GM12878 (cell line): ENCODE measurements around the gene LGALS1. TPM values are rescaled to one million over a fixed set of nuclear protein-coding genes. Genes with fewer than 3 reads are reported as not detected.

Source experiments
- EP300 ChIP-seq, 2 experiments: fragments of 150-350 bp in 1 of 2; IDR thresholded peaks; 2 replicates each; pipeline ENCODE4 v1.6.1; 2011 to 2012; ENCODE audit warnings: low read depth in 2 of 2, low read length in 2 of 2, borderline replicate concordance in 1 of 2, improper control_type of control experiment in 1 of 2, inconsistent platforms in 1 of 2; ENCODE audit not compliant: control insufficient read depth in 1 of 2
- GABPA ChIP-seq: IDR thresholded peaks from 2 replicates; pipeline ENCODE4 v1.6.1; 2014; ENCODE audit warnings: antibody characterized with exemption, low read depth, mild to moderate bottlenecking, inconsistent platforms
- IRF4 ChIP-seq: IDR thresholded peaks from 2 replicates; pipeline ENCODE4 v1.6.1; 2011; ENCODE audit warnings: low read depth, low read length
- KLF5 ChIP-seq: fragments of 450-650 bp; IDR thresholded peaks from 2 replicates; pipeline ENCODE4 v1.6.1; 2014; ENCODE audit warnings: mild to moderate bottlenecking; ENCODE audit not compliant: partially characterized antibody
- MEF2A ChIP-seq: IDR thresholded peaks from 2 replicates; pipeline ENCODE4 v1.6.1; 2011; ENCODE audit warnings: low read depth, mild to moderate bottlenecking, low read length, moderate library complexity; ENCODE audit not compliant: insufficient read depth
- MEF2B ChIP-seq: fragments of 450-650 bp; IDR thresholded peaks from 2 replicates; pipeline ENCODE4 v1.6.1; 2018; ENCODE audit warnings: mild to moderate bottlenecking, moderate library complexity; ENCODE audit not compliant: partially characterized antibody, poor library complexity, severe bottlenecking
- MYB ChIP-seq: fragments of 150-350 bp; IDR thresholded peaks from 2 replicates; pipeline ENCODE4 v1.6.1; 2014; ENCODE audit warnings: mild to moderate bottlenecking, low read depth, low read length, borderline replicate concordance
- POU2F2 ChIP-seq: IDR thresholded peaks from 3 replicates; pipeline ENCODE4 v1.6.1; 2011; ENCODE audit warnings: low read depth, mild to moderate bottlenecking, low read length, borderline replicate concordance
- SIX5 ChIP-seq: IDR thresholded peaks from 2 replicates; pipeline ENCODE4 v1.6.1; 2011; ENCODE audit warnings: mild to moderate bottlenecking, low read depth, low read length, moderate library complexity; ENCODE audit not compliant: severe bottlenecking
- SP1 ChIP-seq: IDR thresholded peaks from one replicate; pipeline ENCODE4 v1.6.1; 2011; ENCODE audit warnings: low read depth, low read length
- SUZ12 ChIP-seq: fragments of 200-600 bp; sonication (generic); IDR thresholded peaks from one replicate; pipeline ENCODE4 v1.6.1; 2018; ENCODE audit warnings: antibody characterized with exemption, mild to moderate bottlenecking; ENCODE audit not compliant: unreplicated experiment
- TCF7 ChIP-seq: IDR thresholded peaks from 2 replicates; pipeline ENCODE4 v1.6.1; 2014; ENCODE audit warnings: antibody characterized with exemption, borderline replicate concordance
- WRNIP1 ChIP-seq: IDR thresholded peaks from 2 replicates; pipeline ENCODE4 v1.6.1; 2011; ENCODE audit warnings: low read depth, low read length, improper control_type of control experiment, borderline replicate concordance
- YY1 ChIP-seq: IDR thresholded peaks from 2 replicates; pipeline ENCODE4 v1.6.1; 2011; ENCODE audit warnings: low read depth, mild to moderate bottlenecking, low read length
- ZNF207 ChIP-seq: fragments of 450-650 bp; IDR thresholded peaks from 2 replicates; pipeline ENCODE4 v1.6.1; 2014; ENCODE audit warnings: antibody characterized with exemption, mild to moderate bottlenecking, borderline replicate concordance
- ZNF274 ChIP-seq: IDR thresholded peaks from one replicate; pipeline ENCODE4 v1.8.0; 2011; ENCODE audit not compliant: insufficient read length, insufficient read depth
- polyA plus RNA-seq, 11 experiments: library from polyadenylated mRNA; depleted of rRNA in 4 of 11; unstranded in 6 of 11; stranded (reverse) in 5 of 11; fragments of >200 nt; fragmentation: Nextera tagmentation in 4 of 11; fragmentation: Illumina TruSeq in 1 of 11; extraction: Ambion mirVana in 4 of 11; extraction: Trizol in 1 of 11; gene quantifications; 1 replicate in 1 of 11; 2 replicates in 10 of 11; pipeline versions ENCODE4 v1.2.1 to v1.2.3, GENCODE V29; 2011 to 2016; ENCODE audit warnings: inconsistent platforms in 2 of 11, missing spikeins in 2 of 11, low read depth in 1 of 11
- total RNA-seq, 4 experiments: library from RNA; depleted of rRNA in 3 of 4; stranded (reverse); fragments of >200 nt in 3 of 4; fragmentation: Illumina TruSeq in 1 of 4; extraction: Trizol in 1 of 4; gene quantifications; 2 replicates each; pipeline versions ENCODE4 v1.2.1 to v1.2.3, GENCODE V29; 2013 to 2021
- TF ChIP-seq, protein P1 (sequence below): IDR thresholded peaks from 2 replicates; pipeline ENCODE4 v1.6.1; 2011; ENCODE audit warnings: borderline replicate concordance, low read depth, mild to moderate bottlenecking, moderate library complexity, mixed read lengths, low read length; ENCODE audit not compliant: insufficient read depth; ENCODE audit errors: extremely low read length
- TF ChIP-seq, protein P2 (sequence below): fragments of 450-650 bp; formaldehyde crosslinking; IDR thresholded peaks from 2 replicates; pipeline ENCODE4 v1.4.0; 2020; ENCODE audit warnings: mild to moderate bottlenecking, moderate library complexity
- TF ChIP-seq, protein P3 (sequence below): fragments of 450-650 bp; conservative IDR thresholded peaks from 2 replicates; pipeline ENCODE4 v1.6.1; 2017; ENCODE audit warnings: mild to moderate bottlenecking, moderate library complexity
- TF ChIP-seq, protein P4 (sequence below): fragments of 150-350 bp; IDR thresholded peaks from 2 replicates; pipeline ENCODE4 v1.6.1; 2014; ENCODE audit warnings: mild to moderate bottlenecking, low read depth, low read length

Gene LGALS1
- total and polyA plus RNA-seq, 10 of the 15 experiments (the other 5 are each of a cell fraction or from before 2014, with no cell fraction given) = 312 to 1,889 (median 706) TPM

DNA sequence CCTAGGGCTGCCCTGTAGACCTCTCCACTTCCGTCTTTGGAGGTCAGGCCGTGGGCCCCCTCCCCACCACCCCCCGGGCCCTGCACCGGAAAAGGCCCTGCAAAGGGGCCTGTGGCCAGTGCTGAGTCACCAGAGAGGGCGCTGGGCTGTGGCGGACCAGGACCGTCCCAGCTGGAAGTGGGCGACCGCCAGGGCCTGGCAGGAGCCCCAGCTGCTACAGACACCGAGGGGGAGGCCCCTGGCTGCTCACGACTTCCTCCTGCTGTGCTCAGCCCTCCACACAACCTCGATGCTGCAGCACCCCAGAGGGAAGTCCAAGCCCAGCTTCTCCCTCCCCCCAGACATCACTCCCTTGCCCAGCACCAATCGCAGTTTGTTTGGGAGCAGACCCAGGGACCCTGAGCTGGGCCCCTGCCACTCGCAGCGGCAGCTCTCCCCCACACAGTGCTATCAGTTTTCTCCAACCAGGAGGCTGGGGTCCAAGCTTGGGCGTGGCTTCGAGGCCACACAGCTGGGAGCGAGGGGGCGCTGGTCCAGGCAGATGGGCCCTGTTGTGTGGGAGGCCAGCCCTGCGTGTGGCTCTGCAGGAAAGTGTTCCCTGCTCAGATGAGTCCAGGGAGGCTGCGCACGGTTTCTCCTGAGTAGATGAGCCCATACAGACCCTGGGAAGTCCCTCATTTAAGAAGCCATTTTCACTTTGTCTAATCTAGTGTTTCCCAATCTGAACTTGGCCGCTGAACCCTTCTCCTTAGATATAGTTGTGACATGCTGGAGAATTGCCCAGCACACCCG is 41.6 kb upstream of the LGALS1 start (continued):
- peak; percentile 59 for TF ChIP-seq YY1
- TF ChIP-seq SIX5 = no peak
- no peak for TF ChIP-seq KLF5
- TF ChIP-seq, protein P1, sequence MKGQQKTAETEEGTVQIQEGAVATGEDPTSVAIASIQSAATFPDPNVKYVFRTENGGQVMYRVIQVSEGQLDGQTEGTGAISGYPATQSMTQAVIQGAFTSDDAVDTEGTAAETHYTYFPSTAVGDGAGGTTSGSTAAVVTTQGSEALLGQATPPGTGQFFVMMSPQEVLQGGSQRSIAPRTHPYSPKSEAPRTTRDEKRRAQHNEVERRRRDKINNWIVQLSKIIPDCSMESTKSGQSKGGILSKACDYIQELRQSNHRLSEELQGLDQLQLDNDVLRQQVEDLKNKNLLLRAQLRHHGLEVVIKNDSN = no peak
- no peak for TF ChIP-seq TCF7
- TF ChIP-seq SP1 = peak; percentile 80
- TF ChIP-seq WRNIP1 = no peak
- no peak for TF ChIP-seq MEF2B
- TF ChIP-seq MYB = no peak
- TF ChIP-seq EP300 (IDR thresholded peaks at IDR 0.05; ENCODE audit: borderline replicate concordance in 1 of 2, control insufficient read depth in 1 of 2, low read depth in 2 of 2, low read length in 2 of 2) = peak; percentile 29 to 35; a peak in 3 of 4 replicates
- TF ChIP-seq SUZ12 = no peak
- no peak for TF ChIP-seq GABPA
- TF ChIP-seq ZNF274 = no peak
- TF ChIP-seq IRF4 = 0 out of 2 replicates have a peak, but pooled peaks have one; percentile 5
- no peak; the same call in 1 of the 2 replicates for TF ChIP-seq MEF2A
- no peak for TF ChIP-seq ZNF207
- TF ChIP-seq, protein P2, sequence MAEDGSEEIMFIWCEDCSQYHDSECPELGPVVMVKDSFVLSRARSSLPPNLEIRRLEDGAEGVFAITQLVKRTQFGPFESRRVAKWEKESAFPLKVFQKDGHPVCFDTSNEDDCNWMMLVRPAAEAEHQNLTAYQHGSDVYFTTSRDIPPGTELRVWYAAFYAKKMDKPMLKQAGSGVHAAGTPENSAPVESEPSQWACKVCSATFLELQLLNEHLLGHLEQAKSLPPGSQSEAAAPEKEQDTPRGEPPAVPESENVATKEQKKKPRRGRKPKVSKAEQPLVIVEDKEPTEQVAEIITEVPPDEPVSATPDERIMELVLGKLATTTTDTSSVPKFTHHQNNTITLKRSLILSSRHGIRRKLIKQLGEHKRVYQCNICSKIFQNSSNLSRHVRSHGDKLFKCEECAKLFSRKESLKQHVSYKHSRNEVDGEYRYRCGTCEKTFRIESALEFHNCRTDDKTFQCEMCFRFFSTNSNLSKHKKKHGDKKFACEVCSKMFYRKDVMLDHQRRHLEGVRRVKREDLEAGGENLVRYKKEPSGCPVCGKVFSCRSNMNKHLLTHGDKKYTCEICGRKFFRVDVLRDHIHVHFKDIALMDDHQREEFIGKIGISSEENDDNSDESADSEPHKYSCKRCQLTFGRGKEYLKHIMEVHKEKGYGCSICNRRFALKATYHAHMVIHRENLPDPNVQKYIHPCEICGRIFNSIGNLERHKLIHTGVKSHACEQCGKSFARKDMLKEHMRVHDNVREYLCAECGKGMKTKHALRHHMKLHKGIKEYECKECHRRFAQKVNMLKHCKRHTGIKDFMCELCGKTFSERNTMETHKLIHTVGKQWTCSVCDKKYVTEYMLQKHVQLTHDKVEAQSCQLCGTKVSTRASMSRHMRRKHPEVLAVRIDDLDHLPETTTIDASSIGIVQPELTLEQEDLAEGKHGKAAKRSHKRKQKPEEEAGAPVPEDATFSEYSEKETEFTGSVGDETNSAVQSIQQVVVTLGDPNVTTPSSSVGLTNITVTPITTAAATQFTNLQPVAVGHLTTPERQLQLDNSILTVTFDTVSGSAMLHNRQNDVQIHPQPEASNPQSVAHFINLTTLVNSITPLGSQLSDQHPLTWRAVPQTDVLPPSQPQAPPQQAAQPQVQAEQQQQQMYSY (CRISPR knock-in tag) = no peak
- TF ChIP-seq, protein P3, sequence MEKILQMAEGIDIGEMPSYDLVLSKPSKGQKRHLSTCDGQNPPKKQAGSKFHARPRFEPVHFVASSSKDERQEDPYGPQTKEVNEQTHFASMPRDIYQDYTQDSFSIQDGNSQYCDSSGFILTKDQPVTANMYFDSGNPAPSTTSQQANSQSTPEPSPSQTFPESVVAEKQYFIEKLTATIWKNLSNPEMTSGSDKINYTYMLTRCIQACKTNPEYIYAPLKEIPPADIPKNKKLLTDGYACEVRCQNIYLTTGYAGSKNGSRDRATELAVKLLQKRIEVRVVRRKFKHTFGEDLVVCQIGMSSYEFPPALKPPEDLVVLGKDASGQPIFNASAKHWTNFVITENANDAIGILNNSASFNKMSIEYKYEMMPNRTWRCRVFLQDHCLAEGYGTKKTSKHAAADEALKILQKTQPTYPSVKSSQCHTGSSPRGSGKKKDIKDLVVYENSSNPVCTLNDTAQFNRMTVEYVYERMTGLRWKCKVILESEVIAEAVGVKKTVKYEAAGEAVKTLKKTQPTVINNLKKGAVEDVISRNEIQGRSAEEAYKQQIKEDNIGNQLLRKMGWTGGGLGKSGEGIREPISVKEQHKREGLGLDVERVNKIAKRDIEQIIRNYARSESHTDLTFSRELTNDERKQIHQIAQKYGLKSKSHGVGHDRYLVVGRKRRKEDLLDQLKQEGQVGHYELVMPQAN = peak; percentile 65
- TF ChIP-seq, protein P4, sequence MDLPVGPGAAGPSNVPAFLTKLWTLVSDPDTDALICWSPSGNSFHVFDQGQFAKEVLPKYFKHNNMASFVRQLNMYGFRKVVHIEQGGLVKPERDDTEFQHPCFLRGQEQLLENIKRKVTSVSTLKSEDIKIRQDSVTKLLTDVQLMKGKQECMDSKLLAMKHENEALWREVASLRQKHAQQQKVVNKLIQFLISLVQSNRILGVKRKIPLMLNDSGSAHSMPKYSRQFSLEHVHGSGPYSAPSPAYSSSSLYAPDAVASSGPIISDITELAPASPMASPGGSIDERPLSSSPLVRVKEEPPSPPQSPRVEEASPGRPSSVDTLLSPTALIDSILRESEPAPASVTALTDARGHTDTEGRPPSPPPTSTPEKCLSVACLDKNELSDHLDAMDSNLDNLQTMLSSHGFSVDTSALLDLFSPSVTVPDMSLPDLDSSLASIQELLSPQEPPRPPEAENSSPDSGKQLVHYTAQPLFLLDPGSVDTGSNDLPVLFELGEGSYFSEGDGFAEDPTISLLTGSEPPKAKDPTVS = no peak
- no peak for TF ChIP-seq POU2F2
